ENCODE data around the gene GPT2.

Gene GPT2

GRCh38 chr16:46883690-46884512, at the start of gene GPT2:
GPT2 (plus strand) TSS chr16:46884362; CDS start chr16:46884716, 354 bp downstream.
- in situ Hi-C loops (cut with HindIII; ENCODE audit: low pct_unique_long_range_greater_than_20kb, low sequenced_read_pairs), result no loop called here
- TF ChIP-seq JUND (IDR thresholded peaks at IDR 0.05; ENCODE audit: low read depth), result no peak
- peak; percentile 65 to 95 for DNase-seq (ENCODE audit: low read depth in 1 of 2, low spot score in 1 of 2)

GRCh38 chr16:46836534-46837530, 47.3 kb upstream of the GPT2 start:
- no peak for DNase-seq (ENCODE audit: low read depth in 1 of 2, low spot score in 1 of 2)
- no peak for TF ChIP-seq JUND (IDR thresholded peaks at IDR 0.05; ENCODE audit: low read depth)
- in situ Hi-C loops (cut with HindIII; ENCODE audit: low pct_unique_long_range_greater_than_20kb, low sequenced_read_pairs), result no loop called here

GRCh38 chr16:46839986-46840443, 44.1 kb upstream of the GPT2 start:
- in situ Hi-C loops (cut with HindIII; ENCODE audit: low pct_unique_long_range_greater_than_20kb, low sequenced_read_pairs), result no loop called here
- DNase-seq (ENCODE audit: low read depth in 1 of 2, low spot score in 1 of 2), result no peak
- TF ChIP-seq JUND (IDR thresholded peaks at IDR 0.05; ENCODE audit: low read depth), result no peak

- TF ChIP-seq JUND (IDR thresholded peaks at IDR 0.05; ENCODE audit: low read depth), result no peak
- DNase-seq (ENCODE audit: low read depth in 1 of 2, low spot score in 1 of 2), result no peak
- in situ Hi-C loops (cut with HindIII; ENCODE audit: low pct_unique_long_range_greater_than_20kb, low sequenced_read_pairs), result no loop called here
Measured at GRCh38 chr16:46842192-46842895, 41.8 kb upstream of the GPT2 start.

- no peak for TF ChIP-seq JUND (IDR thresholded peaks at IDR 0.05; ENCODE audit: low read depth)
- no peak for DNase-seq (ENCODE audit: low read depth in 1 of 2, low spot score in 1 of 2)
- in situ Hi-C loops (cut with HindIII; ENCODE audit: low pct_unique_long_range_greater_than_20kb, low sequenced_read_pairs), result no loop called here
Measured at GRCh38 chr16:46843898-46844642, 40.1 kb upstream of the GPT2 start.

GRCh38 chr16:46844771-46845170, 39.4 kb upstream of the GPT2 start:
- no peak for TF ChIP-seq JUND (IDR thresholded peaks at IDR 0.05; ENCODE audit: low read depth)
- DNase-seq (ENCODE audit: low read depth in 1 of 2, low spot score in 1 of 2), result no peak
- in situ Hi-C loops (cut with HindIII; ENCODE audit: low pct_unique_long_range_greater_than_20kb, low sequenced_read_pairs), result no loop called here

GRCh38 chr16:46845952-46846351, 38.2 kb upstream of the GPT2 start:
- TF ChIP-seq JUND (IDR thresholded peaks at IDR 0.05; ENCODE audit: low read depth), result no peak
- in situ Hi-C loops (cut with HindIII; ENCODE audit: low pct_unique_long_range_greater_than_20kb, low sequenced_read_pairs), result no loop called here
- DNase-seq (ENCODE audit: low read depth in 1 of 2, low spot score in 1 of 2), result no peak

- no peak for TF ChIP-seq JUND (IDR thresholded peaks at IDR 0.05; ENCODE audit: low read depth)
- in situ Hi-C loops (cut with HindIII; ENCODE audit: low pct_unique_long_range_greater_than_20kb, low sequenced_read_pairs), result no loop called here
- DNase-seq (ENCODE audit: low read depth in 1 of 2, low spot score in 1 of 2), result no peak
Measured at GRCh38 chr16:46848768-46849764, 35.1 kb upstream of the GPT2 start.

GRCh38 chr16:46850619-46851555, 33.3 kb upstream of the GPT2 start:
- no peak for TF ChIP-seq JUND (IDR thresholded peaks at IDR 0.05; ENCODE audit: low read depth)
- DNase-seq (ENCODE audit: low read depth in 1 of 2, low spot score in 1 of 2), result no peak
- in situ Hi-C loops (cut with HindIII; ENCODE audit: low pct_unique_long_range_greater_than_20kb, low sequenced_read_pairs), result no loop called here

GRCh38 chr16:46852130-46852529, 32.0 kb upstream of the GPT2 start:
- in situ Hi-C loops (cut with HindIII; ENCODE audit: low pct_unique_long_range_greater_than_20kb, low sequenced_read_pairs), result no loop called here
- TF ChIP-seq JUND (IDR thresholded peaks at IDR 0.05; ENCODE audit: low read depth), result no peak
- no peak for DNase-seq (ENCODE audit: low read depth in 1 of 2, low spot score in 1 of 2)
